ENCODE data around the gene SELENON. TPM values are rescaled to one million over a fixed set of nuclear protein-coding genes. Genes with fewer than 3 reads are reported as not detected.

The SELENON gene
- total RNA-seq, 1 experiment from 2014 or later, result 90.9 TPM

DNA sequence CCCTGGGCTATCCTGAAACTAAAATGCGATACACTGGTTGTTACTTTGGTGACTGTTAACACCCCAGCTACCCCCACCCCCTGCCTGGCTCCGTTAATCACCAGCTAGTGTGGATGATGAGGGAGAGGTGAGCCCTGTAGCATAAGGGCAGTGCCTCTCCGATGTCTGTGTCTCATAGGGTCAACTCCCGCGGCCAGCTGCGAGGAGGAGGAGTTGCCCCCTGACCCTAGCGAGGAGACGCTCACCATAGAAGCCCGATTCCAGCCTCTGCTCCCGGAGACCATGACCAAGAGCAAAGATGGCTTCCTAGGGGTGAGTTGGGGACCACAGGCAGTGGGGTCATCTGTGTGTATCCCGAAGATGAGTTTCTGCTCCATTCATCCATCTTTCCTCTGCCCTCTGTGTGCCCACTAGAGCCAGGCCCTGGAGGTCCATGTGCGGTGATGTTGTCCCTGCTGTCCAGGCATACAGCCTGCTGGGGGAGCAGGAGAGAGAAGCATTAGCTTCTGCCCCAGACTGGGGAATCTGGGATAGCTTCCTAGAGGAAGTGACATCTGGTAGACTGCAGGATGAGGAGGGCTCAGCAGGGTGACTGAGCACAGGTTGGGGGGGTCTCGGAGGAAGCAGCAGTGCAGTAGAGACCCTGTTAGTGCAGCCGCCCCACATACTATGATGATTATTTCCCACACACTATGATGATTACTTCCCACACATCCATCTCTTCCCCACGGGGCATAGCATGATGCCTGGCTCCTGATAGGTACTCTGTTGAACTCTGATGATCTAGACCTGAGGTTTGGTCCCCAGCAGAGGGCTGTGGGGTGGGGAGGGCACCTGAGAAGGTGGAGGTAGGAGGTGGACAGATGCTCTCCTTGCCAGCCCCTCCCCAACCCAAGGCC is 5.2 kb downstream of the SELENON start:
- Histone ChIP-seq H2AK5ac (ENCODE audit: insufficient read length, low read length) (no peak overlapping the region), H3K79me2 (ENCODE audit: insufficient read depth, low read length) (no peaks in the 10 kb centered on the region), H3K27ac (ENCODE audit: insufficient read length, low read depth, low read length) (no peak overlapping the region), H3K56ac (ENCODE audit: insufficient read length, low read depth, low read length) (no peak overlapping the region), H4K5ac (ENCODE audit: insufficient read length, low read depth, low read length) (no peak overlapping the region), H3K23ac (ENCODE audit: insufficient read length, low read depth, low read length) (no peak overlapping the region), H3K9me3 (ENCODE audit: control insufficient read depth, low read depth, low read length) (no peaks in the 10 kb centered on the region), H2AFZ (ENCODE audit: low read length) (no peak overlapping the region), H3T11ph (ENCODE audit: low read length) (no peak overlapping the region), H3K79me1 (ENCODE audit: insufficient read depth, low read depth, low read length, poor library complexity, severe bottlenecking) (no peaks in the 10 kb centered on the region), H2BK5ac (ENCODE audit: insufficient read length, low read length) (no peak overlapping the region), H4K20me1 (ENCODE audit: control insufficient read depth, insufficient read depth, insufficient read length) (no peaks in the 10 kb centered on the region), H3K4ac (ENCODE audit: low read depth, low read length) (no peak overlapping the region), H2BK15ac (ENCODE audit: low read depth, low read length) (no peak overlapping the region), H3K4me2 (ENCODE audit: insufficient read depth, insufficient read length, low read length) (no peak overlapping the region), H4K8ac (replicated peaks; ENCODE audit: insufficient read length, low read depth, low read length) (no peak overlapping the region), H3K27me3 (ENCODE audit: insufficient read depth, low read length) (no peaks in the 10 kb centered on the region), H2BK120ac (ENCODE audit: low read depth, low read length, poor library complexity, severe bottlenecking) (no peak overlapping the region), H3K4me1 (ENCODE audit: insufficient read depth, low read length) (no peaks in the 10 kb centered on the region), H3K18ac (ENCODE audit: insufficient read length, low read depth, low read length) (no peak overlapping the region), H2BK20ac (ENCODE audit: low read depth, low read length, poor library complexity, severe bottlenecking) (no peak overlapping the region), H3K9ac (ENCODE audit: extremely low read depth, insufficient read length, low read length) (no peak overlapping the region), H3K23me2 (ENCODE audit: insufficient read length, low read depth, low read length, poor library complexity, severe bottlenecking) (peaks cover 6% of the 10 kb centered on the region), H3K14ac (ENCODE audit: insufficient read depth, low read length) (no peak overlapping the region; the same call in 1 of the 2 replicates), H2BK12ac (ENCODE audit: insufficient read length, low read depth, low read length) (no peak overlapping the region), H4K91ac (ENCODE audit: insufficient read length, low read depth, low read length) (no peak overlapping the region)
- Mint-ChIP-seq H3K27ac (peak overlapping the region in 1 of 3 experiments; percentile 33; a peak in 1 of 7 replicates), H3K4me1 (peaks cover 15 to 26% of the 10 kb centered on the region in 2 experiments), H3K36me3 (ENCODE audit: insufficient read depth in 1 of 3, low read depth in 3 of 3) (peaks cover 7 to 56% (median 23%) of the 10 kb centered on the region in 3 experiments; a peak in 6 of 7 replicates), H3K9me3 (no peaks in the 10 kb centered on the region), H3K4me3 (no peak overlapping the region), H3K27me3 (ENCODE audit: low read depth) (no peaks in the 10 kb centered on the region)
- no peak for TF ChIP-seq CTCF (conservative IDR thresholded peaks at IDR 0.05)
- whole genome bisulfite sequencing (ENCODE audit: extremely low coverage, insufficient read length, low lambda C conversion rate), result no CpG with 5 or more reads among the region's 15 CpGs
- DNase-seq, result no peak

Measured in H9 (cell line).